H54 (cell line): ENCODE measurements around the gene CCDC85C.

Experiments
- DNase-seq: peaks from one replicate; pipeline ENCODE4 v3.0.0; 2011; ENCODE audit warnings: low spot score, mixed read lengths; ENCODE audit not compliant: insufficient read length
- FAIRE-seq: peaks from 3 replicates; lab custom pipeline; 2011; peaks lifted over from hg19 to GRCh38; lab: Jason Lieb, UNC
- POLR2A ChIP-seq: IDR thresholded peaks from 2 replicates; pipeline ENCODE4 v1.6.1; 2011; ENCODE audit warnings: low read depth, mild to moderate bottlenecking, low read length

CCDC85C gene

DNA sequence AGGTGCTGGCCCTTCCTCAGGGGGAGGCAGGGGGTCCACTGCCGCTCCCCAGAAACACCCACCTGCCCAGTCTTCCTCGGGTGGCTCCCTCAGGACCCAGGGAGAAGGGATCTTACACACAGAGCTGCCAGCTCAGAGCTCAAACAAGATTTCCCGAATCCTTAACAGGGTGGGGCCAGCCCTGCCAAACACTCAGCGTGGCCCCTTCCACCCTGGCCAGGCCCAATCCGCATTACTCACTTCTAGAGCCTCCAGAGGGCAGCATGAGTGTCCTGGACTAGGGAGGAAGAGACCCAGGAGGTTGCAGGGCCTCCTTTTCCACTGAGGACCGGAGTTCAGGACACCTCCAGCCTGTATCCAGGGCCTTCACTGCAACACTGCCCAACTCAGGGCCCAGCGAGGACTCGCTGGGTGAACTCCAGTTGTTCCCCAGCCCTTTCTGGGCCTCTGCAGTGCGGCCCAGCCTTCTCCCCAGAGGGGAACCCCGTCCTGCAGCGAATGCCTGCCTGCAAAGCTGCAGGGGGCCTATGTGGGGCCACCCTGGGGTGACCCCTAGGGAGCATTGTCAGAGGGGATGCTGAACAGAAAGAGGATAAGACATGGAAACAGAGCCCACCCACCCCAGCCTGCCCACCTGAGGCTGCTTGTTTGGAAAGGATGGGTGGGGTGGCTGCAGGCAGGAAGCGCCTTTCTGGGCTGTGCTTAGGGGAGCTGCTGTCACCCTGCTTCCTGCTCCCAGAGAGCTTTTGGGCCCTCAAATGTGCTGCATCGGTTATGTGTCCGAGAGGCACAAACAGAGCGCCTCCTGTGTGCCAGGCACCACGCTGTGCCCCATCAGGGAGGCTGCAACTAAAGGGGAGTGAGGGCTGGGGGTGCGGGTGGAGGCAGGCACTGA lies 79.0 kb downstream of the CCDC85C start:
- FAIRE-seq: peak; percentile 88

GRCh38 chr14:99524091-99524661 lies 79.8 kb downstream of the CCDC85C start:
- FAIRE-seq (no peak), DNase-seq (no peak)

More for the DNA sequence above, 79.0 kb downstream of the CCDC85C start:
- DNase-seq: peak; percentile 77
- TF ChIP-seq POLR2A: no peak

GRCh38 chr14:99523704-99524055 lies 80.3 kb downstream of the CCDC85C start:
- TF ChIP-seq POLR2A: no peak
- no peak for FAIRE-seq
- no peak for DNase-seq

More at GRCh38 chr14:99524091-99524661, 79.8 kb downstream of the CCDC85C start:
- no peak for TF ChIP-seq POLR2A

GRCh38 chr14:99522934-99523703 lies 80.9 kb downstream of the CCDC85C start:
- TF ChIP-seq POLR2A: no peak
- no peak for DNase-seq
- no peak for FAIRE-seq

- DNase-seq (peak; percentile 74), FAIRE-seq (peak; percentile 86)
- TF ChIP-seq POLR2A: no peak
Measured at GRCh38 chr14:99522457-99522891, 81.5 kb downstream of the CCDC85C start.

DNA sequence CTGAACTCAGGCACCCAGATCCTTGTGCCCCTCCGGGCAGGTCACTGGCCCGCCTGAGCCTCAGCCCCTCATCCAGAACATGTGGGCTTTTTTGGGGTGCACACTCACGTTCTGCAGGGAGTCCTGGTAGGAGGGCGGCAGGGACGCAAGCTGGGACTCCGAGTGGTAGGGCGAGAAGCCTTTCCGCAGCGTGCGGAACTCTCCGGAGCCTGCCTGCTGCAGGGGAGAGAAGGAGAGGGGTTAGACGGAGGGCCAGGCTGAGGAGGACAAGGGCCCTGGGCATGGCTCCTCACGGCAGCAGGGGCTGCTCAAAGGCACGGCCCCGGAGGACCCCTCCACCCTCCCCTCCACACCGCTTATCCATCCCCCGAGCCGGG lies 82.0 kb downstream of the CCDC85C start:
- FAIRE-seq (no peak), DNase-seq (no peak)
- no peak for TF ChIP-seq POLR2A

DNA sequence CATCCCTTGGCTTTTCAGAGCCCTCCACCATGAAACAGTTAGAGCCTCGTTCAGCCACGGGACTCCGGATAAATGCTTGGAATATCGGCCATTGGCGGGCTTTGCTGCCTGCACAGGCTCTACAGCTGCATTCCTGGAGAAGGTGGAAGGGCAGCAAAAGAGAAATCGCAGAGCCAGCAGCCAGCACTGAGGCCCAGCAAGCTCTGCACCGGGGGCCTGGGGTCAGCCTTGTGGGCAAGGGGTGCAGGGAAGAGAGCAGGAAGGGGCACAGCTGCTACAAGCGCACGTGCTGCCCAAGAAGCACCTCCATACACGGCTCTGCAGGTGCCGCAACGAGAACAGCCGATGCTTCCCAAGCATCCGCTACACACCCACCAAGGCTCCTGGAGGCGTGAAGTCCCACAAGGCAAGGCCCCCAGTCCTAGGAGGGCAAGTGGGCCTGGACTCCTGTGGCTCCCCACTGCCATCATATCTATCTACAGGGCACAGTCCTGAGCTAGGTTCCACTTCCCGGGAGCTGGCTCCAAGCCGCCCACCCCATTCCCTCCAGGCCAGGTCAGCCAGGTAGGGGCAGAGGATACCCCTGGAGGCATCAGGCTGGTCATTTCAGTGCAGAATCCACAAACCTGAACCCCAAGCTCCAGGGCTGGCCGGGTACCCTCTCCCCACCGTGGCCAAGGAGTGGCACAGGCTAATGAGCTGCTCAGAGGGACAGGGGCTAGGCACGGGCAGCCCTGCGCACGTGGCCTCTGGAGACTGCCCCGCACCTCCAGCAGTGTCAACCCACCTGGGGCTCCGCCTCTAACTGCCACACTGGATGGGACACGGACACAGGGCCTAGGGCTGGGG lies 82.6 kb downstream of the CCDC85C start:
- TF ChIP-seq POLR2A: no peak
- FAIRE-seq (no peak), DNase-seq (no peak)

DNA sequence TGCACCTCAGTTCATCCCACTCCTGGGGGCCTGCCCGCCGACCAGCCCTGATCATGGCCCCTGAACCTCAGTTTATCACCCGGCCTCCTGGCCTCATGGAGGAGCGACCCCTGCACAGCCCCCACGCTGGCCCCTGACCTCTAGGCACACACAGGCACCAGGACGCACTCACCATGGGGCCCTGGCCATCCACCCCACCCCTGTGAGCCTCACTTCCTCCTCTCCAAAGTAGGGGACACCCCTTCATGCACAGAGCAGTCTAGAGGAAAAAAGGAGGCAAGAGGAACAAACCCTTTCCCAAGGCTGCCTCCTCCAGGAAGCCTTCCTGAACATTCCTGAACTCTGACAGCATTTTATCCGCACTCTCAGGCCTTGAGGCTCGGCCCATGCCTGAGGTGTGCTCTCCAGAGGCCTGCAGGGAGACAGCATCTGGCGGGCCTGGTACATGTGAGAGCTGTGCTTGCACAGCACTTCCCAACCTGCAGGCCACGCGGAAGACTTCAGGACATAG lies 83.4 kb downstream of the CCDC85C start:
- FAIRE-seq (no peak), DNase-seq (no peak)
- no peak for TF ChIP-seq POLR2A

DNA sequence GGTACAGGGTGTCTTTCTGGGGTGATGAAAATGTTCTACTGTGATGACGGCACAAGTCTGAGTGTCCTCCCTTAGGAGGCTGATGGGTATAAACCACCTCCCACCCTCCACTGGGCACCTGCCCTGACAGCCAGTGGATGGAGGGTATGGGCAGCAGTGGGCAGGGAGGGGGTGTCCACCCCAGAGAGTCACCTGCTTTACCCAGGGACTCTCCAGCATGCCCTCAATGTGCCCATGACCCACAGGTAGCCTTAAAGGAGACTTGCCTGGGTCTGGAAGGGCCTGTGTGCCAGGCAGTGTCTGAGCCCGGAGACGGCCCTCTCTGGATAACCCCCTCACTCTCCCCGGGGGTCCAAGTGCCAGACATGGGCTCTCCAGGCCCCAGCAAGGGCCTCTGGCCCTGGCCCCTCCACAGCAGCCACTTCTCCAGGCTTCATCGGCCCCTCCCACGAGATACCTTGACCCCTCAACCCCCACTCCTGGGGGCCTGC lies 84.0 kb downstream of the CCDC85C start:
- FAIRE-seq: no peak
- DNase-seq: no peak
- TF ChIP-seq POLR2A: no peak

GRCh38 chr14:99519347-99519881 lies 84.6 kb downstream of the CCDC85C start:
- no peak for TF ChIP-seq POLR2A
- DNase-seq: no peak
- no peak for FAIRE-seq

DNA sequence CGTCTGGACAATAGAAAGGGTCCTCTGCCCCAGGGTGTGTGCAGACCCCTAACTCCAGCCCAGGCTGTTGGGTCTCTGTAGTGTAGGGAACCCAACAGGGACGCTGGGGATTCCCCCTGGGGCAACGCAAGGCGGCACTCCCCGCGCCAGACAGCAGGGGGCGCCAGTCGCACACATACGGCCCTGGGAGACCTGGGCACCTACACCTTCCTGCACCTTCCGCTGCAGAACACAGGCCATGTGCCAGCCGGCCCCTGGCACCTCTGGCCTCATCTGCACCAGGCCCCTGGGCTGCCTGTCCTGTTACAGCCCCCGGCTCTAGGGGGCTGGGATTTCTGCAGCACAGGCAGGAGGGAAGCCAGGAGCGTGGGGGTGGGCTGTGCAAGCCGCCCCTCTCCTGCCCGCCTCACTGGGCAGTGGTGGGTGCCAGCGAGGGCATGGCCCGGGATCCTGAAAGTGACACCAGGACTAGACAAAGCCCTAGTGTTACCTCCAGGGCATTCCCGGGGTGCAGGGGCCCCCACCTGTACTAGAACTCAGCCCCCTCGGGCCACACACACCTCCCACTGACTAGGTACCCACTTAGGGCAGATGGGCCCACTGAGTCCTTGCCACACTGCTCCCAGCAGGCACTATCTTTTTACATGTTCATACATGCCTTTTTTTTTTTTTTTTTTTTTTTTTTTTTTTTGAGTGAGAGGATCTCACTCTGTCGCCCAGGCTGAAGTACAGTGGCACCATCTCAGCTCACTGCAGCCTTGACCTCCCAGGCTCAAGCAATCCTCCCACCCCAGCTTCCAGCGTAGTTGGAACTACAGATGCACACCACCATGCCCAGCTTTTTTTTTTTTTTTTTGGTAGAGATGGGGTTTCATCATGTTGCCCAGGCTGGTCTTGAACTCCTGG lies 85.3 kb downstream of the CCDC85C start:
- DNase-seq (peak; percentile 80), FAIRE-seq (no peak)
- TF ChIP-seq POLR2A: no peak
